ENCODE measurements around the gene IER3.
"Not testable (repeated sequence)": the region's sequence is repeated elsewhere in the genome, so short reads cannot be mapped to it uniquely, and the experiment has no call there.

IER3 gene

GRCh38 chr6:30768634-30769087 is 24.3 kb upstream of the IER3 start:
- DNase-seq (ENCODE audit: low read depth) = no peak

DNA sequence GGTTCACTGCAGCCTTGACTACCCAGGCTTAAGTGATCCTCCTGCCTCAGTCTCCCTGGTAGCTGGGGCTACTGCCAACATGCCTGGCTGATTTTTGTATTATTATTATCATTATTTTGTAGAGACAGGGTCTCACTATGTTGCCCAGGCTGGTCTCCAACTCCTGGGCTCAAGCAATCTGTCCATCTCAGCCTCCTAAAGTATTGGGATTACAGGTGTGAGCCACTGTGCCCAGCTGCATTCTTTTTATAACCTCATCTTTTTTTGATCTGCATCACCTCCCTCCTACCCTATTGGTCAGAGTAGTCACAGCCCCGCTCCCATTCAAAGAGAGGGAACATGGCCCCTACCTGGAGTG is 23.6 kb upstream of the IER3 start:
- DNase-seq (ENCODE audit: low read depth) = no peak

DNA sequence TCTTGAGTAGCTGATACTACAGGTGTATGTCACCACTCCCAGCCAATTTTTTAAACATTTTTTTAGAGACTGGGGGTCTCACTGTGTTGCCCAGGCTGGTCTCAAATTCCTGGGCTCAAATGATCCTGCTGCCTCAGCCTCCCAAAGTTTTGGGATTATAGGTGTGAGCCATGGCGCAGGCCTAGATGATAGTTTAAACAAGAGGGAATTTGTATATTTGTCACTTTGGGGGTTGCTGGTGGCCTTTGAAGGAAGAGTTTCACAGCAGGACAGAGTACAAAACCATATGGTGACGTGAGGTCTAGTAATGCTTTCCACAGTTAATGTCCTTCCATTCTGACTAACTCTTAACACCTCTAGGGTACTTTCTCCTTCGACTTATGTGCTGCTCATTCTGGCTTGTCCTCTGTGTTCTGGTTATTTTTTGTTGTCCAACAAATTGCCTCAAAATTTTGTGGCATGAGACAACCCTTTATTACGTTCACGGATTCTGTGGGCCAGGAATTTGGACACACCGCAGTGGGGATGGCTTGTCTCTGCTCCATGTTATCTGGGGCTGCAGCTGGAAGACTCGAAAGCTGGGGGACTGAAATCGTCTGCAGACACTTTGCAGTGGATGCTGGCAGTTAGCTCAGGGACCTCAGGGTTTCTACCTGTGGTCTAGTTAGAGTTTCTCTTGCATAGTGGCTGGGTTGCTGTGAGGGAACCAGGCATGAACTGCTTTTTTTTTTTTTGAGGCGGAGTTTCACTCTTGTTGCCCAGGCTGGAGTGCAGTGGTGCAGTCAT is 23.0 kb upstream of the IER3 start:
- no peak for DNase-seq (ENCODE audit: low read depth)

DNA sequence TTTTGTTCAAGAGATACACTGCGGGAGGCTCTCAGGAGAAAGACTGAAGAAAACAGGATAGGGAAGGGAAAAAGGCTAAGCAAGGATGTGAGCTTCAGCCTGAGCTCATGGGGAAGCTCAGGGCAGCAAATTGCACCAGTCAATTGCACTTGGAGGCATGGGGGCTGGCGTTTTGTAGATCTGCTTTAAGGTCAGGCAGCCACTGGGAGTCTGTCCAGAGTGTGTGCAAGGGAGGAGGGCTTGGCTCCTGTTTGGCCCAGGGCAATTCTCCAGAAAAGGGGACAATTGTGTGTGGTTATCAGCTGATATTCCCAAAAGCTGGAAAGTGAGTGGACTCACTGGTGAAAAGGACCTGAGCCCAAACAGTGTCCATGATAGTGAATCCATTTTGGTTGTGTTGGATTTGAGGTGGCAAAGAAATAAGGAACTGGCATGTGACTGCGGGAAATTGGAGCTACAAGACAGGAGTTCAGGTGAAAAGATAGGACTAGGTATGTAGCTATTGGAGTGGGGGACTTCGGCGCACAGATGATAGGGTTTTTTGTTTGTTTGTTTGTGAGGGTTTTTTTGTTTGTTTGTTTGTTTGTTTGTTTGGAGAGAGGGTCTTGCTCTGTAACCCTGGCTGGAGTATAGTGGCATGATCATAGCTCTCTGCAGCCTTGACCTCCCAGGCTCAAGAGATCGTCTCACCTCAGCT is 22.3 kb upstream of the IER3 start:
- no peak for DNase-seq (ENCODE audit: low read depth)

GRCh38 chr6:30765495-30765894 is 21.1 kb upstream of the IER3 start:
- DNase-seq (ENCODE audit: low read depth) = not testable (repeated sequence)

DNA sequence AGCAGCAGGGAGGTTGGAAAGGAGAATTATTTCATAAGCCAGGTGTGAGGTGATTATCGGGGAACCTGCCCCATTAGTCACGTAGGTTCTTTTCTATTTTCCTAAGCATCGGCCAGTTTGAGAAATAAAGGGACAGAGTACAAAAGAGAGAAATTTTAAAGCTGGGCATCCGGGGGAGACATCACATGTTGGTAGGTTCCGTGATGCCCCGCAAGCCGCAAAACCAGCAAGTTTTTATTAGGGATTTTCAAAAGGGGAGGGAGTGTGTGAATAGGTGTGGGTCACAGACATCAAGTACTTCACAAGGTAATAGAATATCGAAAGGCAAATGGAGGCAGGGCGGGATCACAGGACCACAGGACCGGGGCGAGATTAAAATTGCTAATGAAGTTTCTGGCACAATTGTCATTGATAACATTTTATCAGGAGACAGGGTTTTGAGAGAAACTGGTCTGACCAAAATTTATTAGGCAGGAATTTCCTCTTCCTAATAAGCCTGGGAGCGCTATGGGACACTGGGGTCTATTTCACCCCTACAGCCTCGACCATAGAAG is 20.2 kb upstream of the IER3 start:
- DNase-seq (ENCODE audit: low read depth) = not testable (repeated sequence)

DNA sequence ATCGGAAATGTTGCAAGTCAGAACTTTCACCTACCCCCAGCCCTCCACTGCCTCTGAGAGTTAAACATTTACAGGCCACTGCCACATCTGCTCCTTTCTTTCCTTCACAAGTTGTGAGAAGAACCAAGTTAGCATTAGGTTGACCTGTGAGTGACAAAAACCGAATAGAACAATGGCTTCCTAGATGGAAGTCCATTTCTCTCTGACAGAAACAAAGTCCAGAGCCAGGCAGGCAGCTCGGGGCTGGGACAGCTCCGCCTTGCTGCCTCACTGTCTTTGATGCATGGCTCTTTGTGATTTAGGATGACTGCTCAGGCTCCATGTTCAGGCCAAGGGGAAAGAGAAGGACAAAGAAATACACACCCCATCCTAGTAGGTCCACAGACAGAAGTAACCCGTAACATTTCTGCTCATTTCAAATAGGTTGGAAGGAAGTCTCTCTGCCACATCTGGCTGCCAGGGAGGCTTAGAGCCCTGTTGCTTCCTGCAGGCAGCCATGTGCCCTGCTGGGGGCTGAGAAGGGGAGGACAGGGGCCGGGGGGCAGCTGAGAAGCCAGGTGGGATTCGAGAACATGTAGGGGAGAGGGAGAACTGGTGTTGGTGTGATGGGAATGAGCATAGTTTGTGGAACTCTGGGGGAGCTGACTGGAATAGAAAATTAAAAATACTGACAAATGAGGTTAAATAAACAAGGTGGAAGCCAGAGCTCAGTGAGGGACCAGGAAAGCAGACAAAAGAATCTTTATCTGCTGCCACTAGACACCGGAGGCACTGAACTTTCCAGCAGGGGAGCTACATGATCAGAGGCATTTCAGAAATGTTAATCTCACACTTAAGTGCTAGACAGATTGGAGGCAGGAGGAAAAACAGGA is 19.5 kb upstream of the IER3 start:
- no peak for DNase-seq (ENCODE audit: low read depth)

DNA sequence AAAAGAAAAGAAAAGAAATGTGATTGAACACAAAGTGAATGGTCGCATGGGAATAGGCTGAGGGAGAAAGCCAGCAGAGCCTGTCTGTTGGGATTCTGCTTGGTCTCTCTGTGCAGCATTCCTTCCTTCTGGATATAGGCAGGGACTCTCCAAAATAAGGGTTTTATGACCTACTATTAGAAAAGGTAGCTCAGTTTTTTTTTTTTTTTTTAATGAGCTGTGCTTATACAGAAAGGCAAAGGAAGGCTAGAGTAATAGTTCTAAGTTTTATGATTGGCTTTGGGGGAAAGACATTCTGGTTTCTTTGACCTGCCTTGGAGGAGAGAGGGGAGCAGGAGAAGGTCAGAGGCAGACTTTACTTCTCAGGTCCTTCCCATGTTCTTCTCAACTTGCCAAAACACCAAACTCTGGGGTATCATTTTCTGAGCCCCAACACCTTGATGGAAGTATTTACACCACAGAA is 18.8 kb upstream of the IER3 start:
- DNase-seq (ENCODE audit: low read depth) = no peak

GRCh38 chr6:30761791-30762429 is 17.6 kb upstream of the IER3 start:
- DNase-seq (ENCODE audit: low read depth) = no peak

- DNase-seq (ENCODE audit: low read depth) = no peak
Observed at GRCh38 chr6:30760549-30760948, 16.2 kb upstream of the IER3 start.

- DNase-seq (ENCODE audit: low read depth) = no peak
Observed at GRCh38 chr6:30759575-30760239, 15.4 kb upstream of the IER3 start.

DNA sequence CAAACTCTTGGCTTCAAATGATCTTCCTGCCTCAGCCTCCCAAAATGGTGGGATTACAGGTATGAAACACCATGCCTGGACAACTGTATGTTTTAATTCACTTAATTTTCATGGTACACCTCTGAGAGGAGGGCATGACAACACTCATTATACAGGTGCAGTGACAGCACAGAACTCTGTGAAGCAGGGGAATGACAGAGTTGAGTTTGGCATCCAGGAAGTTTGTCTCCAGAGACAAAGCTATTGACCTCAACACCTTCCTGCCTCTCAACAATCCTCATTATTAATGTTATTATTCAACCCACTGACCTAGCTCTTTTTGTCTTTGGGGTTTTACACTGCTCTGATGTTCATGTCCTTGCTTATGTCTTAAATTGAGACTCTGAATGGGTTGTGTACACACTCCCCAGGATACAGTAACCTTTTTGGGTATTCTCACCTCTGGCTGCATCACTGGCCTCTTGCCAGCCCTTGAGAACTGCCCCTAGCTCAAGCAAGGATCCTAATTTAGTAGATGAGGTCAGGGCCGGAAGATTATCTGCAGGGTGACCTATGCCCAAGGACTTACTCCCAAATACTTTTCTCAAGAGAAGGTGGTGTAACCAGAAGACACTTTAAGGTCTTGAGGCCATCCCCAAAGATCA is 13.0 kb upstream of the IER3 start:
- no peak for DNase-seq (ENCODE audit: low read depth)

- not testable (repeated sequence) for DNase-seq (ENCODE audit: low read depth)
Observed at GRCh38 chr6:30756405-30757003, 12.2 kb upstream of the IER3 start.

DNA sequence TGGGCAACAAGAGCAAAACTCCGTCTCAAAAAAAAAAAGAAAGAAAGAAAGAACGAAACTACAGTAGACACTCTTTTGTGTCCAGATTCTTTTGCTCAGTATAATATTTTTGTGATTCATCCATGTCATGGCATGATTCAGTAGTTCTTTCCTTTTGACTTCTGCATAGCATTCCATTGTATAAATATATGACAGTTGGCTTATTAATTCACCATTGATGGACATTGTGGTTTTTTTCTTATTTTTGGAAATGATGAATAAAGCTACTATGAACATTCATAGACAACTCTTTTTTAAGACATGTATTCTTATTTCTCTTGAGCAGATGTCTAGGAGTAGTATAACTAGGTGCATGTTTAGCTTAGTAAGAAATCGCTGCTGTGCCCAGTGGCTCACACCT is 10.3 kb upstream of the IER3 start:
- DNase-seq (ENCODE audit: low read depth) = no peak

DNA sequence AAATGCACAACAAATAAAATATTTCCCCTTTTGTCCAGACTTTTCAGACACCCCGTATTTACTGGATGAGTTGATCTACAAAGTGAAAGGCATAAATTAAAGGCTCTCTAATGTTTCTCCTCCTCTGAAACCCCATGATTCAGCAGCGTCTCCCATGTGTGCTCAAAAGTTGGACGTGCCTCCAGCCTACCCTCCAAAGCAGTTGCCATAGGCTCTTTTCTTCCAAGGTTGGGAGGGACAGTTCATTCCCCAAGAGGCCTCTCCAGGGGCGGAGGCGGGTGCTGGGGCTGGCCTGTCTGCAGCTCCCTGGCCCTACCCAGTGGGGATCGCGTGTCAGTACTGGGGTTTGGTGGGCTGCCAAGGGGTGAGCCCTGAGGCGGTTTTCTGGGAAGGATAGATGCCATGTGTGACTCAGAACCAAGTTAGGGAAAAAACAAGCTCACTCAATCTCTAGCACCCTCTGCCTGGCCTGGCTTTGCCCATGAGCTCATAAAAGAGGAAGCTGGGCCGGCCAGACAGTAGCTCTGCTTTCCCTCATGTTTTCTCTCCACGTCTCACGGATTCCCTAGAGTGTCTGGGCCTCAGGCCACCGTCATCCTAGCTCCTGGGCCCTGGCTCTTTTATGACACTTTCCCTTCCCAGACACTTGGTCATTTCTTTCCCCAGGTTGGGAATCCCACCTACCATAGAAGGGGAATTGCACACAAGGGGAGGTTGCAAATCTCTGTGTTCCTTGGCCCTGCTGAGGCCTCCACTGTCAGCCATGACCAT is 8.0 kb upstream of the IER3 start:
- no peak for DNase-seq (ENCODE audit: low read depth)

DNA sequence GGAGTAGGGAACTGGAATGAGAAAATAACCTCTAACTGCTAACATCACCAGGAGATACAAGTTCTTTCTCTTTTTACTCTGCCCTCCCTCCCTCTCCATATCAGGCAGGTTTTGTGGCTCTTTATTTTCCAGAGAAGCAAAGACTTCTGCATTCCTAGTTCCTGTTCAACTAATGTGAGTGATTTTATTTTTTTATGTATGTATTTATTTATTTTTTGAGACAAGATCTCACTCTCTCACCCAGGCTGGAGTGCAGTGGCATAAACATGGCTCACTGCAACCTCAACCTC is 6.0 kb upstream of the IER3 start:
- no peak for DNase-seq (ENCODE audit: low read depth)

DNA sequence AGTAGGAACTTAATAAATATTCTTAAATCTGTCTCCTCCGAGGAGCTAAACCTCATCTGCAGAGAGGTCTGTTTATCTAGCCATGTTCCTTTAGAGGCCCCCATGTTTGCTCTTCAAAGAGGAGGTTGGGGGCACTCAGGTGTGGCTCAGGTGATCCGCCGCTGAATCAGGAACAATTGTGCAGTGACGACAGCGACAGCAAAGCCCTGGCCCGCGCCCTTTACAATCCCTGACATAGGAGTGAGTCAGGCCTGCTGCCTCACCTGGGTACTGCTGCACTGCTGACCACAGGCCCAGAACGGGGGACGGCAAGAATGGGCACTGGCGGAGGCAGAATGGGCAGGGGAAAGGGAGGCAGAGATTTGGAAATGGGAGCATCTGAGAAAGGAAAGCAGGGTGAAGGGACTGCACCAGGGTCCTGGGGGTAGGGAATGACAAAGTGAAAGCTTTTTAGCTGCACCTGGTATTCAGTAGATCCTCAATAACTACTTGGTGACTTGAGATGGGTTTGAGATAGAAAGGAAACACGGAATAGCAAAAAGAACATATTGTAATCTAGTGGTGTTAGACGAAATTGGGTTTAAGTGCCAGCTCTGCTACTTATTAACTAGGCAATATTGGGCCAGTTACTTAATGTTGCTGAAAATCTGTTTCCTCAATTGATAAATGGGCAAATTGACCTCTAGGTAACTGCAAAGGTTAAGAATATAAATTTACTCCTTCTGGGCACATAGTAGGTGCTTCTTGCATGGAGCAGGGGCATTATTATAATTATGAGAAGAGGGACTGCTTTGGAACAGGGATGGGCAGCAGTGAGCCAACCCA is 5.4 kb upstream of the IER3 start:
- no peak for DNase-seq (ENCODE audit: low read depth)

DNA sequence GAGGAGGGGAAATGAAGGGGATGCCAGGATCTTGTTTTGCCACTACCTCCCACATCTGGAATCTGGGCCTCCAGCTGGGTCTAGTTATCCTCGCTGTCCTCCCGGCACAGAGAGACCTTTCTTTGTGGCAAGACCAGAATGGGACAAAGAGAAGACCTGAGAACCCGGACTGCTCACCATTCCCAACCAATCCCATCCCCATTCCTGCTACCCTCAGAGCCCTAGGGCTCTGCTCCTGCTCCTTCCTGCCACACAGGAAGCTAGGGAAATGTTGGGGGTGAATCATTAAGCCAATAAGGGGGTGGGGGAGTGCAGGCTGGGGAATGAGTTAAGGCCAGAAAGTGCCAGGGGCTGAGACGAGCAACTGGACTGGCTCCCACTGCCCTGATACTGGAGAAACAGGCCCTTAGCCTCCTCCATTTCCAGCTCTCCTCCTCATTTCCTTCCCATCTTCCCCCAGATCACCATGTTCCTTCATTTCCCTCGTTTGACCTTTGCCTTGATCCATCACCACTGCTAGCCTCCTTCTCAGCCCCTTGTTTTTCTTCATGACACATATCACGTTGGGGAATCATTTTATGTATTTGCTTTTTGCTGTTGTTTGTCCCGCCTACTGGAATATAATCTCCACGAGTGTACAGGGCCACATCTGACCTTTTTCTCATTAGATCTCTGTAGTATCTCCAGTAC is 4.6 kb upstream of the IER3 start:
- DNase-seq (ENCODE audit: low read depth) = no peak

Measured in activated gamma-delta T cell treated with anti-CD3 and anti-CD28 coated beads, Interleukin-2, amount 50 U/mL, for 16 hours (primary cell).